Naive thymus-derived CD4-positive, alpha-beta T cell (primary cell): Measurements from ENCODE around the gene NANP. TPM values are rescaled to one million over a fixed set of nuclear protein-coding genes. Genes with fewer than 3 reads are reported as not detected.

Source experiments
- ATAC-seq: fragments of 150-1000 bp; cut with Tn5 transposase; 2 replicates; pipeline ENCODE4 v1.10.0; 2021; ENCODE audit warnings: mild to moderate bottlenecking, moderate library complexity
- CTCF ChIA-PET: fragments of 350-600 bp; sonication (Branson Sonifier 250); formaldehyde crosslinking; loops from one replicate; lab custom pipeline; 2021; ENCODE audit warnings: antibody characterized with exemption; lab: Charles Lee
- POLR2A ChIA-PET: fragments of 350-600 bp; sonication (Branson Sonifier 250); formaldehyde crosslinking; loops from one replicate; lab custom pipeline; 2021; ENCODE audit warnings: antibody characterized with exemption, inconsistent platforms; lab: Charles Lee
- DNase-seq, 9 donors: peaks; one replicate each; pipeline versions ENCODE4 v3.0.0 to v3.0.0-alpha.2; 2020 to 2022; ENCODE audit warnings: mixed read lengths in 1 of 9
- H3K27ac ChIP-seq: one replicate; pipeline ENCODE4 v1.7.0; 2013; ENCODE audit warnings: mild to moderate bottlenecking, low read depth, low read length, moderate library complexity
- H3K27me3 ChIP-seq, 2 donors: one replicate each; pipeline ENCODE4 v1.7.0; 2013; ENCODE audit warnings: low read length in 2 of 2, mild to moderate bottlenecking in 2 of 2, moderate library complexity in 2 of 2; ENCODE audit not compliant: control insufficient read depth in 2 of 2, insufficient read depth in 2 of 2
- H3K36me3 ChIP-seq, 3 experiments: 1 replicate in 2 of 3; 2 replicates in 1 of 3; pipeline ENCODE4 v1.7.0; 2013; ENCODE audit warnings: low read length in 3 of 3, mild to moderate bottlenecking in 3 of 3, moderate library complexity in 1 of 3; ENCODE audit not compliant: insufficient read depth in 3 of 3, control insufficient read depth in 2 of 3
- H3K4me1 ChIP-seq, 2 donors: one replicate each; pipeline ENCODE4 v1.7.0; 2013; ENCODE audit warnings: low read length in 2 of 2, mild to moderate bottlenecking in 2 of 2, moderate library complexity in 1 of 2; ENCODE audit not compliant: control insufficient read depth in 2 of 2, insufficient read depth in 2 of 2
- H3K4me3 ChIP-seq: 2 replicates; pipeline ENCODE4 v1.7.0; 2013; ENCODE audit warnings: mild to moderate bottlenecking, low read length
- H3K9me3 ChIP-seq, 3 experiments: 1 replicate in 2 of 3; 2 replicates in 1 of 3; pipeline ENCODE4 v1.7.0; 2013; ENCODE audit warnings: low read length in 3 of 3; ENCODE audit not compliant: control insufficient read depth in 2 of 3
- H3K27ac Mint-ChIP-seq, 9 donors: one replicate each; pipeline ENCODE4 v1.8.0; 2020 to 2022; ENCODE audit warnings: mixed read lengths in 9 of 9, mild to moderate bottlenecking in 8 of 9, moderate library complexity in 5 of 9, inconsistent platforms in 2 of 9
- H3K27me3 Mint-ChIP-seq, 5 donors: one replicate each; pipeline ENCODE4 v1.8.0; 2021 to 2022; ENCODE audit warnings: mixed read lengths in 5 of 5, mild to moderate bottlenecking in 1 of 5
- H3K36me3 Mint-ChIP-seq, 5 donors: one replicate each; pipeline ENCODE4 v1.8.0; 2020 to 2022; ENCODE audit warnings: mixed read lengths in 5 of 5, mild to moderate bottlenecking in 3 of 5, inconsistent platforms in 1 of 5
- H3K4me1 Mint-ChIP-seq, 7 donors: one replicate each; pipeline ENCODE4 v1.8.0; 2020 to 2022; ENCODE audit warnings: mixed read lengths in 7 of 7, mild to moderate bottlenecking in 3 of 7, inconsistent platforms in 1 of 7
- H3K4me3 Mint-ChIP-seq, 10 donors: one replicate each; pipeline ENCODE4 v1.8.0; 2020 to 2022; ENCODE audit warnings: mild to moderate bottlenecking in 10 of 10, mixed read lengths in 10 of 10, moderate library complexity in 6 of 10, inconsistent platforms in 2 of 10
- H3K9me3 Mint-ChIP-seq, 11 donors: one replicate each; pipeline ENCODE4 v1.8.0; 2020 to 2022; ENCODE audit warnings: mixed read lengths in 11 of 11, mild to moderate bottlenecking in 4 of 11, inconsistent platforms in 1 of 11, moderate library complexity in 1 of 11
- intact Hi-C, 2 donors: fragments of 100-400 bp; cut with micrococcal nuclease; formaldehyde crosslinking; loops; one replicate each; pipeline ENCODE4 v1.15.1; 2023
- polyA plus RNA-seq, 2 donors: library from polyadenylated mRNA; unstranded; fragments of 300-500 nt; fragmentation: Illumina TruSeq; gene quantifications; one replicate each; pipeline ENCODE4 v1.2.3, GENCODE V29; 2021
- total RNA-seq, 6 experiments: library from RNA in 5 of 6; stranded (reverse) in 5 of 6; gene quantifications; 1 replicate in 5 of 6; 2 replicates in 1 of 6; pipeline ENCODE4 v1.2.3 and lab custom pipeline; 2021 to 2026

The NANP gene
- total and polyA plus RNA-seq, 7 experiments from 2014 or later, result 0.75 to 7.0 (median 1.6) TPM

- CTCF ChIA-PET, result no interaction called here
- DNase-seq (no peak), ATAC-seq (no peak)
- Histone ChIP-seq H3K27me3 (no peaks in the 10 kb centered on the region), H3K9me3 (no peaks in the 10 kb centered on the region), H3K27ac (no peak overlapping the region), H3K4me1 (peaks cover 0 to 12% of the 10 kb centered on the region in 2 donors), H3K36me3 (peaks cover 0 to 10% (median 0%) of the 10 kb centered on the region in 3 experiments), H3K4me3 (no peak overlapping the region)
- H3K9me3 Mint-ChIP-seq, result peaks cover 0 to 5% (median 1%) of the 10 kb centered on the region in 11 donors
- peak overlapping the region; percentile 86 to 96 (median 94) for H3K4me3 Mint-ChIP-seq
- POLR2A ChIA-PET, result interaction anchor here (0.6 kb wide), 1 partner anchor 89 kb away, joined by 3 read pairs; no protein-coding TSS in a partner anchor
- H3K4me1 Mint-ChIP-seq, result peaks cover 14 to 34% (median 21%) of the 10 kb centered on the region in 7 donors
- intact Hi-C loops, result loop anchor here (2.0 to 10.0 kb wide), 8 partner anchors 130 to 629 kb away; partner anchors contain the start of genes ACSS1 (in 2 of the 2), APMAP (in 2 of the 2), PYGB (in 2 of the 2) and ABHD12 (in 1 of the 2)
- peaks cover 0 to 3% (median 0%) of the 10 kb centered on the region in 5 donors for H3K27me3 Mint-ChIP-seq
- H3K27ac Mint-ChIP-seq, result peak overlapping the region in 3 of 9 donors; percentile 32 to 81 (median 51)
- H3K36me3 Mint-ChIP-seq, result peaks cover 0 to 11% (median 0%) of the 10 kb centered on the region in 5 donors
These were observed 1.8 kb downstream of the NANP start for GRCh38 chr20:25622049-25622448.

DNA sequence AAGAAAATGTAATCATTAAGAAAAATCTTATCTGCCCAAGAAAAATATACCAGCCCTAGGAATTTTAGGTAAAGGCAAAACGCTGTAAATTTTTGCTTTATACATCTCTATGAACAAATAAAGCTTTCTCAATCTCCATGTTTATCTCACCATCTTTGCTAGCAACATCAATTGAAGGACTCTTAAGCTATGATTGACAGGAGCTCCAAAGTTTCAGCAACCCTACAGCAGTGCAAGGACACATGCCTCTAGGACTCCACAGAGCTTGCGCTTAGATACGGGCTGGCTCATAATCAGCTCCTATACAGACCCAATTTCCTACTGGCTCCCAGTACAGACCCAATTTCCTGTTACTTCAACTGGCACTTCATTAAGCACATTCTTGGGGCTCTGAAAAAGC, 4.3 kb downstream of the NANP start:
- Histone ChIP-seq H3K36me3 (peaks cover 0 to 10% (median 0%) of the 10 kb centered on the region in 3 experiments), H3K27ac (no peak overlapping the region), H3K4me3 (no peak overlapping the region), H3K9me3 (no peaks in the 10 kb centered on the region), H3K27me3 (no peaks in the 10 kb centered on the region), H3K4me1 (peaks cover 0 to 10% of the 10 kb centered on the region in 2 donors)
- POLR2A ChIA-PET, result interaction anchor here (0.7 kb wide), 1 partner anchor 42 kb away, joined by 3 read pairs; no protein-coding TSS in a partner anchor
- no peak overlapping the region for H3K4me3 Mint-ChIP-seq
- no peaks in the 10 kb centered on the region for H3K9me3 Mint-ChIP-seq
- H3K4me1 Mint-ChIP-seq, result peaks cover 14 to 32% (median 19%) of the 10 kb centered on the region in 7 donors
- DNase-seq (no peak), ATAC-seq (no peak)
- no peak overlapping the region for H3K27ac Mint-ChIP-seq
- H3K36me3 Mint-ChIP-seq, result peaks cover 0 to 11% (median 5%) of the 10 kb centered on the region in 5 donors
- CTCF ChIA-PET, result no interaction called here
- intact Hi-C loops, result no loop called here
- H3K27me3 Mint-ChIP-seq, result peaks cover 0 to 3% (median 0%) of the 10 kb centered on the region in 5 donors

DNA sequence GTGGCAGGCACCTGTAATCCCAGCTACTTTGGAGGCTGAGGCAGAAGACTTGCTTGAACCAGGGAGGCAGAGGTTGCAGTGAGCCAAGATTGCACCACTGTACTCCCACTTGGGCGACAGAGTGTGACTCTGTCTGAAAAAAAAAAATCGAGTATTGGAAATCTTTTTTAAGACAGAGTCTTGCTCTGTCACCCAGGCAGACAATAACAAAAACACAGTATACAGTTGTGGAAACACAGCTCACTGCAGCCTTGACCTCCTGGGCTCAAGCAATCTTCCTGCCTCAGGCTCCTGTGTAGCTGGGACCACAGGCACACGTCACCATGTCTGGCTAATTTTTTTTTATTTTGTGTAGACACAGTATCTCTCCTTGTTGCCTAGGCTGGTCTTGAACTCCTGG, 15.0 kb downstream of the NANP start:
- Histone ChIP-seq H3K4me1 (no peaks in the 10 kb centered on the region), H3K4me3 (no peak overlapping the region), H3K27ac (no peak overlapping the region), H3K36me3 (no peaks in the 10 kb centered on the region), H3K9me3 (no peaks in the 10 kb centered on the region), H3K27me3 (no peaks in the 10 kb centered on the region)
- Mint-ChIP-seq H3K4me1 (peaks cover 0 to 5% (median 0%) of the 10 kb centered on the region in 7 donors), H3K27ac (no peak overlapping the region), H3K4me3 (no peak overlapping the region), H3K27me3 (no peaks in the 10 kb centered on the region), H3K36me3 (peaks cover 0 to 16% (median 3%) of the 10 kb centered on the region in 5 donors), H3K9me3 (peaks cover 0 to 1% (median 0%) of the 10 kb centered on the region in 11 donors)
- ChIA-PET POLR2A (no interaction called here), CTCF (interaction anchor here (0.6 kb wide), 1 partner anchor 376 kb away, joined by 3 read pairs; no protein-coding TSS in a partner anchor)
- DNase-seq (no peak), ATAC-seq (no peak)
- intact Hi-C loops, result no loop called here

DNA sequence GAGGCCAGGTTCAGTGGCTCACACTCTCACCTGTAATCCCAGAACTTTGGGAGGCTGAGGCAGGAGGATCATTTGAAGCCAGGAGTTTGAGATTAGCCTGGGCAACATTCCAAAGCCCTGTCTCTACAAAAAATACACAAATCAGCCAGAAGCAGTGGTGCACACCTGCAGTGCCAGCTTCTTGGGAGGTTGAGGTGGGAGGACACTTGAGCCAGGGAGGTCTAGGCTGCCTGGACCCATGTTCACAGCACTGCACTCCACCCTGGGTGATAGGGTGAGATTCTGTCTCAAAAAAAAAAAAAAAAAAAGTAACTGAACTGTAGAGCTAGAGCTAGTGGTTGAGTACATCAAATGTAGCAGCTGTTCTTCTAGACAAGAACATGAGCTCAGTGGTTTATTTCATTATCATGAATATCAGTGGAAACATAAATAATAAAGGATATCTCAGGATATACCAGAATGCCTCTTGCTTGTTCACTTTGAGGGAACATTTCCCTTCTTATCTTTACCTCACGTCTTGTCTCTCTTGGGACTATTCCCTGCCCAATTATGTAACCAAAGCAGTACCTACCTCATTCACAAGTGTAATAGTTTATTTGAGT, 17.6 kb downstream of the NANP start:
- Mint-ChIP-seq H3K36me3 (peaks cover 0 to 7% (median 0%) of the 10 kb centered on the region in 5 donors), H3K27me3 (peaks cover 0 to under 1% (median 0%) of the 10 kb centered on the region in 5 donors), H3K9me3 (peaks cover 0 to 1% (median 0%) of the 10 kb centered on the region in 11 donors), H3K4me3 (no peak overlapping the region), H3K27ac (no peak overlapping the region), H3K4me1 (peaks cover 0 to 5% (median 0%) of the 10 kb centered on the region in 7 donors)
- ATAC-seq (no peak), DNase-seq (no peak)
- Histone ChIP-seq H3K4me1 (no peaks in the 10 kb centered on the region), H3K9me3 (no peaks in the 10 kb centered on the region), H3K4me3 (no peak overlapping the region), H3K36me3 (no peaks in the 10 kb centered on the region), H3K27me3 (no peaks in the 10 kb centered on the region), H3K27ac (no peak overlapping the region)
- ChIA-PET CTCF (no interaction called here), POLR2A (no interaction called here)
- intact Hi-C loops, result no loop called here

DNA sequence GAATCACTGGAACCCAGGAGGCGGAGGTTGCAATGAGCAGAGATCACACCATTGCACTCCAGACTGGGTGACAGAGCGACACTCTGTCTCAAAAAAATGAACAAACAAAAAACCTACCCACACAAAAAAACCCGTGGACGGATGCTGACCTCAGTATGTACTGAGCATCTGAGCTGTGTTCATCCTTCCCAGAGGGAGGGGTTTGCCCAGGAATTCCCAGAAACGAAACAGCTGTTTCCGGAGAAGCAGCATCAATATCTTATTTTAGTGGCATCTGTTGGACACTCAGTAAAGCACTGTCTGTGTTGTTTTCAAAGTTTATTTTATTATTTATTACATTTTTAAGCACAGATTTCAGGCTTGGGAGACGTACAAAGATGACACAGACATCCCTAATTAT, 18.7 kb downstream of the NANP start:
- H3K4me1 ChIP-seq, result no peaks in the 10 kb centered on the region
- no peak for DNase-seq
- ATAC-seq, result no peak
- no peak overlapping the region for H3K4me3 Mint-ChIP-seq
- peaks cover 0 to 3% (median 0%) of the 10 kb centered on the region in 5 donors for H3K27me3 Mint-ChIP-seq
- no peak overlapping the region for H3K27ac ChIP-seq
- H3K4me3 ChIP-seq, result no peak overlapping the region
- intact Hi-C loops, result no loop called here
- no peaks in the 10 kb centered on the region for H3K9me3 ChIP-seq
- H3K4me1 Mint-ChIP-seq, result peaks cover 0 to 5% (median 0%) of the 10 kb centered on the region in 7 donors
- no peaks in the 10 kb centered on the region for H3K36me3 ChIP-seq
- H3K36me3 Mint-ChIP-seq, result peaks cover 0 to 7% (median 0%) of the 10 kb centered on the region in 5 donors
- H3K27ac Mint-ChIP-seq, result no peak overlapping the region
- H3K27me3 ChIP-seq, result no peaks in the 10 kb centered on the region
- ChIA-PET POLR2A (no interaction called here), CTCF (no interaction called here)
- H3K9me3 Mint-ChIP-seq, result peaks cover 0 to 1% (median 0%) of the 10 kb centered on the region in 11 donors

GRCh38 chr20:25604611-25605010, 19.2 kb downstream of the NANP start:
- intact Hi-C loops, result no loop called here
- H3K27me3 Mint-ChIP-seq, result peaks cover 0 to 3% (median 0%) of the 10 kb centered on the region in 5 donors
- no peak overlapping the region for H3K27ac Mint-ChIP-seq
- CTCF ChIA-PET, result no interaction called here
- H3K4me3 Mint-ChIP-seq, result no peak overlapping the region
- peaks cover 0 to 3% (median 0%) of the 10 kb centered on the region in 7 donors for H3K4me1 Mint-ChIP-seq
- DNase-seq, result no peak
- Histone ChIP-seq H3K27me3 (no peaks in the 10 kb centered on the region), H3K36me3 (no peaks in the 10 kb centered on the region), H3K4me1 (no peaks in the 10 kb centered on the region), H3K4me3 (no peak overlapping the region), H3K9me3 (no peaks in the 10 kb centered on the region), H3K27ac (no peak overlapping the region)
- no peak for ATAC-seq
- peaks cover 0 to 3% (median 0%) of the 10 kb centered on the region in 5 donors for H3K36me3 Mint-ChIP-seq
- peaks cover 0 to 1% (median 0%) of the 10 kb centered on the region in 11 donors for H3K9me3 Mint-ChIP-seq
- POLR2A ChIA-PET, result no interaction called here
